ENCODE results near the gene RUFY3.

RUFY3 gene

GRCh38 chr4:70778888-70779422 is 57.2 kb downstream of the RUFY3 start:
- DNase-seq (ENCODE audit: low spot score), result no peak

DNA sequence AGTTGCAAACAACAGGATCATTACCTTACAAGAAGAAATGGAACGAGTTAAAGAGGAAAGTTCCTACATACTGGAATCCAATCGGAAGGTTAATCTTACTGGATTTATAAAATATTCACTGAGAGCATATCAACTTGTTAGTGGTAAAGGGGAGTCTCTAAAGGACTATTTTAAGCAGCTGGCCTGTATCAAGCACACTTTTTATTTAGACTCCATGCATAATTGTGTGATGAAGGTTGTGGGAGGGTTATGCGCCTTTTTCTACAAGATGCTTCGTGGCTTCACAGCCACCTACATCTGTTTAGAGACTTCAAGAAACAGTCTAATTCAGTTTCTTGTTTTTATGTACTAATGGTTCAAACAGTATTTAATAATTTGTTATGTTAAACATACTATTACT is 61.3 kb downstream of the RUFY3 start:
- no peak for DNase-seq (ENCODE audit: low spot score)

GRCh38 chr4:70787496-70787895 is 65.7 kb downstream of the RUFY3 start:
- DNase-seq (ENCODE audit: low spot score), result no peak

GRCh38 chr4:70788733-70789132 is 67.0 kb downstream of the RUFY3 start:
- no peak for DNase-seq (ENCODE audit: low spot score)

DNA sequence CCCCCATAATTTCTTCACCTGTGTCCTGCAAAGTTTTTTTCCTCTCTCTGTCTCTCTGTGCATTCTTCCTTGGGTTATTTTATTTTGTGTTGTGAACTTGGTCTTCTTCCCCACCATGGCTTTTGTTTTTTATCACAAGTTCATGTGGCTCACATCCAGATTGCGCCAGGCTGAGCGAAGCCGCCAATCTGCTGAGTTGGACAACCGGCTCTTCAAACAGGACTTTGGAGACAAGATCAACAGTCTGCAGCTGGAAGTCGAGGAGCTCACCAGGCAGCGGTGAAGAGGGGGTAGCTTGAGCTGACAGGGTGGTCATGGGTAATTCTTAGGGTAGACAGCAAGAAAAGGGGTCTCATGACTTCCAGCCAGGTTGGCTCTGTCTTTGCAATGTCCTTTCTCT is 71.9 kb downstream of the RUFY3 start:
- no peak for DNase-seq (ENCODE audit: low spot score)

GRCh38 chr4:70801265-70801809 is 79.6 kb downstream of the RUFY3 start:
- DNase-seq (ENCODE audit: low spot score), result no peak

DNA sequence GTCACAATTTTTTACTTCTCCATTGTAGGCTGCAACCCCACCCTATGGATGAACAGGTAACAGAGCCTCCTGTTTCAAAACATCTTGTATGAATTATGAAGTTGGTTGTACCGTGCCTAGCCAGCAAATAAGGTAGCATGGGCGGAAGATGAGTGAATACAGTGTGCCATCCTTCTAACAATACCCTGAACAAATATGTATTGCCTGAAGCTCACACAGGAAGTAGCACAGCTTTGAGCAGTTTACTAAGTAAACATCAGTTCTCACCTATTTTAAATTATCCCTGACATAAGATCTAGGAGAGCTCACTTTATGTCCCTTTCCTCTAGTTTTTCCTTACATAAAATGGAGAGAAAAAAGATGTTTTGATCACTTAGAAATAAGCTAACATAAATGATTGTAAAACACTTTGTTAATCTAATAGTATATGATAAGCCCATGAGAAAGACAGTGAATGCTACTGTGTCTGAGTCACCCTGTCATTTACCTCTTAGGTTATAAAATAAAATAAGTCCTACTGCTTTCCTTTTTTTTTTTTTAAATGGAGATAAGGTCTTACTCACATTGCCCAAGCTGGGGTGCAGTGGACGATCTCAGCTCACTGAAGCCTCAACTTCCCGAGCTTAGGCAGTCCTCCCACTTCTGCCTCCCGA is 81.3 kb downstream of the RUFY3 start:
- no peak for DNase-seq (ENCODE audit: low spot score)

- no peak for DNase-seq (ENCODE audit: low spot score)
Observed at GRCh38 chr4:70808151-70808550, 86.4 kb downstream of the RUFY3 start.

DNA sequence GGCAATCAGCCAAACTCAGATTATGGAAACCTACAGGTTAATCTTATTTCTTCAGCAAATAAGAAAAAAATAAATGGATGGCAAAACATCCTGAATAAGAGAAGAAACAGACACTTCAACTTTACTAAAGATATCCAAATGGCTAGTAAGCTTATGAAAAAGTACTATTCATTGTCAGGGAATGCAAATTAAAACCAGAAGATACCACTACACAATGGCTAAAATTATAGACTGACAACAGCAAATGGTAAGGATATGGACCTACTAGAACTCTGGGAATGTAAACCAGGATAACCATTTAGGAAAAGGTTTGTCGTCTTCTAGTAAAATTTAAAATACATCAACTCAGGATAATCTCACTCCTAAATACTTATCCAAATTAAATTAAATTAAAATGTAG is 93.6 kb downstream of the RUFY3 start:
- no peak for DNase-seq (ENCODE audit: low spot score)

- no peak for DNase-seq (ENCODE audit: low spot score)
Observed at GRCh38 chr4:70816894-70817293, 95.1 kb downstream of the RUFY3 start.

DNA sequence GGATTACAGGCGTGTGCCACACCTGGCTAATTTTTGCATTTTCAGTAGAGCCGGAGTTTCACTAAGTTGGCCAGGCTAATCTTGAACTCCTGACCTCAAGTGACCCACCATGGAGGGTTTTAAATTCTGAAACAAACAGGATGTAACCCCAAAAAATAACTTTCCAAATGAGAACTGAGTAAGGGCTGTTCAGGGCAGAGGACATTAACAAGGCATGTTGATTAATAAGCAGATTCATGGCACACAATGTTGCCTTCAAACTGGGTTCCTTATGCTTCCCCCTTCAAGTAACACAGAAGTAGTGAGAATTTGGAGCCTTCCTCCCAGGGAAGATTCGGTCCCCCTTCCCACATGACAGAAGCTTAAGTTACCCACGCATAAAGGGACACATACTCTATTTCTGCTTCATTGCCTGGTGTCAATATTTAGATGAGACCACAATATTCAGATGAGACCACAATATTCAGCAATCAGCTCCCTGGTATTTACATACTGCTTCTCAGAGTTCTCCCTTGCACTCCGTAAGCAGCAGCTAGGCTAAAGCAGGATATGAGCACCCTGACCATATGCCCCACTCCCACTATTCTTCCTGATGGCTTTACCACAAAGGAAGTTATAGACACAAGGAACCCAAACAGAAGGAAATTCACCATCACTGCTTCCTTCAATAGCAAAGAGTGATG is 96.5 kb downstream of the RUFY3 start:
- no peak for DNase-seq (ENCODE audit: low spot score)

GRCh38 chr4:70818921-70819320 is 97.2 kb downstream of the RUFY3 start:
- no peak for DNase-seq (ENCODE audit: low spot score)

- no peak for DNase-seq (ENCODE audit: low spot score)
Observed at GRCh38 chr4:70829015-70829414, 107.3 kb downstream of the RUFY3 start.

- DNase-seq (ENCODE audit: low spot score), result no peak
Observed at GRCh38 chr4:70829492-70829891, 107.7 kb downstream of the RUFY3 start.

DNA sequence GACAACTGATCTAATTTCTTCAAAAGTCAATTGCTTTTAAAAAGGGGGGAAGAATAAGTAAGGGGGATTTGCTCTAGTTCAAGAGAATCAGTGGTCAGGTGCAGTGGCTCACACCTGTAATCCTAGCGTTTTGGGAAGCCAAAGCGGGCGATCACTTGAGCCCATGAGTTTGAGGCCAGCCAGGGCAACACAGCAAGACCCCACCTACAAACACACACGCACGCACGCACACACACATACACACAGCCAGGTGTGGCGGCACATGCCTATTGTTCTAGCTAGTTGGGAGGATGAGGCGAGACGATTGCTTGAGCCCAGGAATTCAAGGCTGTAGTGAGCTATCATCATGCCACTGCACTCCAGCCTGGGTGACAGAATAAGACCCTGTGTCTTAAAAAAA is 108.3 kb downstream of the RUFY3 start:
- DNase-seq (ENCODE audit: low spot score), result no peak

GRCh38 chr4:70831293-70831692 is 109.5 kb downstream of the RUFY3 start:
- no peak for DNase-seq (ENCODE audit: low spot score)

DNA sequence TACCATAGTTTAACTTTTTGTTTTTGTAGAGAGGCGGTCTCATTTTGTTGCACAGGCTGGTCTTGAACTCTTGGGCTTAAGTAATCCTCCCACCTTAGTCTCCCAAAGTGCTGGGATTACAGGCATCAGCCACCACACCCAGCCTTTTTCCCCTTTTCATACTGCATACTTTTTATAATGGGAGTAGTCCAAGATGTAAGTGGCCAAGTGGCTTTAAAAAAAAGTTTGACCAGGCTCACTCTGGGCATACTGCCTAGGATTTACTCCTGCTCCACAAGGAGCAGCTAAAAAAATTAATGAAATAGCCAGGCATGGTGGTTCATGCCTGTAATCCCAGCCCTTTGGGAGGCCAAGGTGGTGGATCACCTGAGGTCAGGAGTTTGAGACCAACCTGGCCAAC is 111.9 kb downstream of the RUFY3 start:
- DNase-seq (ENCODE audit: low spot score), result no peak

DNA sequence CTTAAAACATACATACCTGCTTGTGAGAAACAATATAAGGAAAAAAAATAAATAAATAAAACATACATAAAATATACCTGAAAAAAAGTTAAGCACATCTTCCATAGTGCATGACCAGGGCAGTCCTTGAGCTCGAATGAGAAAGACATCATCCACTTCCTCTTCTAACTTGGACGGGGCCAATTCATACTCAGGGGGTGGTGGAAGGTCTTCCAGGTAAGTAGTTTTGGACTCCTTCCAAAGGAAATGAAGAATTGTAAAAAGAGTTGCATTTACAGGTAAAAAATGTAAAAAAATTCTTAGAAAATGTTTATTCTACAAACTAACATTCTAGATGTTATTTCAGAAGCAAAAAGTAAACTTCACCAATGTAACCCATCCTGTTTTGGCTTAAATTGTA is 114.3 kb downstream of the RUFY3 start:
- no peak for DNase-seq (ENCODE audit: low spot score)

DNA sequence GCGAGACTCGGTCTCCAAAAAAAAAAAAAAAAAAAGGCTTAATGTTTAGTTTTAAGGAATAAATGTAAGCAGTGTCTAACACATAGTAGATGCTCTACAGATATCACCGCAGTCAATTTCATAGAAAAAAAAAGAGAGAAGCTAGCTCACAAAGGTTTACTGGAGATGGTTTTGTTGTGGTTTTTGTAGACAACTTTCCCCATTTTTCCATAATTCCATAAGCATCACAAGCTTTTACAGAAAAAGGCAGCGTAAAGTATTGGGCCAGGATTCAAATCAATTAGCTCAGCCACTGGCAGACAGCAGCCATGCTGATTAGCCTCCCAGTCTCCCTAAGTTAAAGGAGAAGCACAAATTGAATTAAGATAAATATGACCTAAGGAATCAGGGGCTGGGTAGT is 116.4 kb downstream of the RUFY3 start:
- no peak for DNase-seq (ENCODE audit: low spot score)

DNA sequence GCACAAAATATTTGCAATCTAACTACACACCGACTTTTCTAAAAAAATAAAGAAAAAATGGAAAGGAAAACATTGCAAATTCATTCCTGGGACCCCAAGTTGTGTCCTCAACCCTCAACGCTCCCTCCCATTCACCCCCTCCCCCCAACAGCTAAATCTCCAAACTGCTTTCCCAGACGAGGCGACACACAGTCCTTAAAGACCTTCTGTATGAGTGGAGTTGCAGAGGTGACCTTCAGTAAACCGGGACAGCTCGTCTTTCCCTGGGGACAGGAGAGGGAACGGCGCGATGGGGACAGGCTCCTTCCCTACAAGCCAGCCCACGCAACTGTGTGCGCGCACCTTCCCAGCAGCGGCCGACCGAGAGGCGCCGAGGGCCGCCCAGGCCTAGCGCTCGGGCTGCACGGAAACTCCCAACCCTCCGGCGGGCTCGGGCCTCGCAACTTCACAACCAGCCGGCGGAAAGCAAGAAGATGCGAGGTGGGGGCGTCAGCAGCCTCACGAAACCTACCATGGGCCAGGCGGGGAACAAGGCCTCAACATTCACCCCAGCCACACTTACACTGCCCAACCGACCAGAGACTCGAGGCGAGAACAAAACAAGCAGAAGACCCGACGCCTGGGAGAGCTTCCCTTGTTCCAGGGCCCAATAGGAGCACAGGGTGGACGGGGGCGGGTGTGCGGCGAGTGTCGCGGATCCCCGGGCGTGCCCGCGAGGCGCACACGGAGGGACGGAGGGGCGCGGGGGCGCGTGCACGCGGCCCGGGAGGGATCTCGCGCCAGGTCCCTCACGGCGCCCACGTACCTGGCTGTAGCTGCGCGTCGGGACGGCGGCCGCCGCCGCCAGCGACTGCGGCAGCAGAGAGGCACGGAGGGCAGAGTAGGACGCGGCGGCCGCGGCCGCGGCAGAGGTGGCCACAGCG is 117.2 kb downstream of the RUFY3 start:
- peak; percentile 56 for DNase-seq (ENCODE audit: low spot score)

DNA sequence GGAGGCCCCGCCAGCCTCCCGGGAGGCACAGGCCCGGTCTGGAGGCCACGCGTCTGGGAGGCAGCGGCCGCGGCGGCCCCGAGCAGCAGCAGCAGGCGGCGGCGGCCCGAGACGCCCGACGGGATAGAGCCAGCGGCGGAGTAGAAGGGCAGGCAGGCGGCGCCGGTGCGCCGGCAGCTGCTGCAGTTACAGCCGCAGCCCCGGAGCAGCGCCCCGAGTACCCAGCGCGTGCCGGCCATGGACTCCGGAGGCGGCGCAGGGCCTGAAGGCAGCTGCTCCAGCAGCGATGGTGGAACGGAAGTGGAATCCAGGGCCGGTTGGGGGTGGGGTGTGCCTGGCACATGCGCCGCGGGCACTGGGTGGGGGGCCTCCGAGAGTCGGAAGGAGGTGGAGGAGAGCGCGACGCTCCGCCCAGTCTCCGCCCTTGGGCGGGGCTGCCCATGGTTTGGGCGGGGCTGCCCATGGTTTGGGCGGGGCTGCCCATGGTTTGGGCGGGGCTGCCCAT is 117.9 kb downstream of the RUFY3 start, which contains the start of gene GRSF1:
GRSF1 (minus strand) TSS at position 302 of the 505 bp plus-strand sequence; CDS start at position 239, 63 bp downstream.
- peak; percentile 94 for DNase-seq (ENCODE audit: low spot score)

- DNase-seq (ENCODE audit: low spot score), result peak; percentile 77
Observed at GRCh38 chr4:70840137-70840536, 118.4 kb downstream of the RUFY3 start.
